SK-N-MC (cell line): ENCODE results near the gene ZFYVE28.

Experiments used
- EZH2 ChIP-seq: fragments of 200-600 bp; sonication (generic); IDR thresholded peaks from one replicate; pipeline ENCODE4 v1.6.1; 2017; ENCODE audit warnings: antibody characterized with exemption
- FOXP2 ChIP-seq: optimal IDR thresholded peaks from 2 replicates; pipeline ENCODE3; 2011; ENCODE audit warnings: mild to moderate bottlenecking, moderate library complexity; ENCODE audit not compliant: insufficient read depth; ENCODE audit errors: extremely low read length, control extremely low read depth

GRCh38 chr4:2424581-2424980, 6.1 kb upstream of the ZFYVE28 start:
- TF ChIP-seq EZH2 = no peak
- TF ChIP-seq FOXP2 = no peak
